Psoas muscle (tissue), 8 donors: ENCODE results near the gene MRC2. TPM values are rescaled to one million over a fixed set of nuclear protein-coding genes. Genes with fewer than 3 reads are reported as not detected.
"Not testable (repeated sequence)": the region's sequence is repeated elsewhere in the genome, so short reads cannot be mapped to it uniquely, and the experiment has no call there.

Experiments used
- ATAC-seq, 4 donors: fragments of 200-7000 bp; cut with Tn5 transposase; one replicate each; pipeline ENCODE4 v1.9.1; 2020; ENCODE audit warnings: moderate library complexity in 3 of 4, mild to moderate bottlenecking in 2 of 4
- DNase-seq, 2 donors: peaks; one replicate each; pipeline ENCODE4 v3.0.0-alpha.2; 2020
- H3K27ac ChIP-seq: fragments of 200-600 bp; one replicate; pipeline ENCODE4 v1.8.0; 2022
- H3K27me3 ChIP-seq, 3 donors: fragments of 200-600 bp in 1 of 3; one replicate each; pipeline versions ENCODE4 v1.6.1 to v1.8.0; 2013 to 2022; ENCODE audit warnings: low read length in 2 of 3, mild to moderate bottlenecking in 2 of 3, moderate library complexity in 1 of 3; ENCODE audit not compliant: insufficient read depth in 3 of 3
- H3K36me3 ChIP-seq, 2 donors: fragments of 200-600 bp in 1 of 2; one replicate each; pipeline versions ENCODE4 v1.6.1 to v1.8.0; 2013 to 2022; ENCODE audit warnings: low read depth in 1 of 2, mild to moderate bottlenecking in 1 of 2, moderate library complexity in 1 of 2; ENCODE audit not compliant: insufficient read depth in 1 of 2
- H3K4me1 ChIP-seq: fragments of 200-600 bp; one replicate; pipeline ENCODE4 v1.8.0; 2022
- H3K4me3 ChIP-seq: fragments of 200-600 bp; one replicate; pipeline ENCODE4 v1.8.0; 2022; ENCODE audit warnings: mild to moderate bottlenecking
- H3K9me3 ChIP-seq: fragments of 200-600 bp; one replicate; pipeline ENCODE4 v1.8.0; 2022
- CTCF ChIP-seq: fragments of 200-600 bp; IDR thresholded peaks from one replicate; pipeline ENCODE4 v1.8.0; 2022; ENCODE audit warnings: antibody characterized with exemption
- WGBS, 3 donors: extraction: QIAGEN DNeasy Blood & Tissue Kit; methylation state at CpG; one replicate each; pipeline versions ENCODE4 v1.1.6 to v1.1.7; 2013; 5-methylcytosine and 5-hydroxymethylcytosine counted together
- intact Hi-C, 2 donors: fragments of 100-400 bp; cut with DNase I; formaldehyde crosslinking; loops; one replicate each; pipeline versions ENCODE4 v1.11.0 to v1.14.2; 2022
- polyA plus RNA-seq, 3 donors: library from polyadenylated mRNA; stranded (reverse); fragments of 200-250 nt; gene quantifications; one replicate each; pipeline ENCODE4 v1.2.3, GENCODE V29; 2013
- total RNA-seq, 4 donors: library from RNA; stranded (reverse); fragmentation: NEBNext Ultra II Directional in 2 of 4; extraction: Animal tissue kit (Norgen Biotek cat#: 25700) in 2 of 4; gene quantifications; one replicate each; pipeline versions ENCODE4 v1.2.1 to v1.2.4, GENCODE V29; 2021 to 2023
- donor health status: healthy with polysubstance abuse.
- donor health status: DM: no; HTN: no; CAD: no; lungs with moderate emphysema.
- donor health status: Bipolar disorder and iron deficiency.
- donor health status: healthy.
- donor health status: DM: yes; HTN: yes; CAD: no.
- donor health status: DM: no; HTN: no; CAD: no.
- donor health status: DM: no; HTN: no; CAD: no.
- donor health status: DM: yes; HTN: yes; CAD: no.

MRC2 gene
- total and polyA plus RNA-seq, 7 donors: 3.5 to 17.5 (median 5.9) TPM

- ATAC-seq (no peak), DNase-seq (no peak)
- H3K9me3 ChIP-seq: no peaks in the 10 kb centered on the region
- no peaks in the 10 kb centered on the region for H3K4me1 ChIP-seq
- H3K36me3 ChIP-seq: peaks cover 14 to 94% of the 10 kb centered on the region in 2 donors
- H3K27me3 ChIP-seq: no peaks in the 10 kb centered on the region
- H3K27ac ChIP-seq: no peak overlapping the region
- no peak overlapping the region for H3K4me3 ChIP-seq
- intact Hi-C loops: no loop called here
- no peak for TF ChIP-seq CTCF
- WGBS, 3 donors: 88 to 95% (median 91%) methylated on average over 5 of the region's 5 CpGs
Measured at GRCh38 chr17:62611292-62611691, 16.2 kb upstream of the MRC2 start.

GRCh38 chr17:62611728-62612127 is 15.7 kb upstream of the MRC2 start:
- ATAC-seq: no peak
- no peak overlapping the region for H3K27ac ChIP-seq
- H3K9me3 ChIP-seq: no peaks in the 10 kb centered on the region
- no peak overlapping the region for H3K4me3 ChIP-seq
- 71 to 75% (median 73%) methylated on average over 8 of the region's 8 CpGs for WGBS, 3 donors
- peaks cover 14 to 90% of the 10 kb centered on the region in 2 donors for H3K36me3 ChIP-seq
- intact Hi-C loops: no loop called here
- DNase-seq: no peak
- no peaks in the 10 kb centered on the region for H3K4me1 ChIP-seq
- no peaks in the 10 kb centered on the region for H3K27me3 ChIP-seq
- no peak for TF ChIP-seq CTCF

- H3K4me3 ChIP-seq, H3K27me3 ChIP-seq, H3K27ac ChIP-seq, H3K4me1 ChIP-seq, intact Hi-C loops, H3K9me3 ChIP-seq: not testable (repeated sequence)
- ATAC-seq (peak in 2 of 4 donors; percentile 43 to 64), DNase-seq (peak; percentile 37 to 51)
- WGBS, 3 donors: 91 to 93% (median 92%) methylated on average over 12 of the region's 12 CpGs
- peaks cover 14 to 87% of the 10 kb centered on the region in 2 donors for H3K36me3 ChIP-seq
Measured at GRCh38 chr17:62612289-62612688, 15.2 kb upstream of the MRC2 start.

GRCh38 chr17:62613095-62613494 is 14.4 kb upstream of the MRC2 start:
- WGBS, 3 donors: 77 to 94% (median 83%) methylated on average over 4 of the region's 4 CpGs
- H3K4me1 ChIP-seq, intact Hi-C loops, H3K27ac ChIP-seq, DNase-seq, H3K4me3 ChIP-seq, H3K9me3 ChIP-seq, ATAC-seq, H3K27me3 ChIP-seq: not testable (repeated sequence)
- H3K36me3 ChIP-seq: peaks cover 14 to 79% of the 10 kb centered on the region in 2 donors

- 19 to 43% (median 20%) methylated on average over 6 of the region's 6 CpGs for whole genome bisulfite sequencing, 3 donors
Measured at GRCh38 chr17:62614142-62614541, 13.3 kb upstream of the MRC2 start.

More at GRCh38 chr17:62614142-62614541, 13.3 kb upstream of the MRC2 start:
- H3K27ac ChIP-seq: no peak overlapping the region
- no peaks in the 10 kb centered on the region for H3K9me3 ChIP-seq
- TF ChIP-seq CTCF: no peak
- peaks cover 9 to 68% of the 10 kb centered on the region in 2 donors for H3K36me3 ChIP-seq
- peak; percentile 45 to 67 (median 58) for ATAC-seq
- no peaks in the 10 kb centered on the region for H3K4me1 ChIP-seq
- intact Hi-C loops: no loop called here
- H3K4me3 ChIP-seq: no peak overlapping the region
- H3K27me3 ChIP-seq: no peaks in the 10 kb centered on the region
- peak in 1 of 2 donors; percentile 24 for DNase-seq
